AG10803 (cell line): ENCODE measurements around the gene BBLN.

Source experiments
- DNase-seq: peaks from one replicate; pipeline ENCODE4 v3.0.0; 2010; ENCODE audit warnings: low read depth
- H3K4me3 ChIP-seq: 2 replicates; pipeline ENCODE4 v1.5.1; 2011; ENCODE audit warnings: mild to moderate bottlenecking, low read length, control low read depth
- CTCF ChIP-seq: conservative IDR thresholded peaks from 2 replicates; pipeline ENCODE4 v1.5.1; 2011; ENCODE audit warnings: mild to moderate bottlenecking, low read length, control low read depth, inconsistent platforms

Gene BBLN

GRCh38 chr9:128117613-128118471, 42.2 kb upstream of the BBLN start:
- peak; percentile 100 for TF ChIP-seq CTCF
- DNase-seq = peak; percentile 81
- no peak overlapping the region for H3K4me3 ChIP-seq

- no peak overlapping the region for H3K4me3 ChIP-seq
These were observed 41.6 kb upstream of the BBLN start for GRCh38 chr9:128118472-128118857.

GRCh38 chr9:128118971-128119665, 40.9 kb upstream of the BBLN start:
- no peak overlapping the region for H3K4me3 ChIP-seq
- TF ChIP-seq CTCF = no peak
- no peak for DNase-seq

More at GRCh38 chr9:128118472-128118857, 41.6 kb upstream of the BBLN start:
- DNase-seq = no peak
- TF ChIP-seq CTCF = no peak

- DNase-seq = no peak
- TF ChIP-seq CTCF = no peak
- H3K4me3 ChIP-seq = no peak overlapping the region
These were observed 39.9 kb upstream of the BBLN start for GRCh38 chr9:128120061-128120740.

- no peak for TF ChIP-seq CTCF
- no peak overlapping the region for H3K4me3 ChIP-seq
- DNase-seq = no peak
These were observed 39.2 kb upstream of the BBLN start for GRCh38 chr9:128120741-128121465.

- H3K4me3 ChIP-seq = no peak overlapping the region
- DNase-seq = no peak
- TF ChIP-seq CTCF = no peak
These were observed 38.6 kb upstream of the BBLN start for GRCh38 chr9:128121466-128121810.
